Fibroblast of peridontal ligament (primary cell): ENCODE data around the gene ADARB1.

Source experiments
- DNase-seq: peaks from one replicate; pipeline ENCODE4 v3.0.0-alpha.2; 2010; ENCODE audit errors: extremely low read depth

Gene ADARB1

GRCh38 chr21:45264146-45264911 is 189.9 kb downstream of the ADARB1 start:
- no peak for DNase-seq

- no peak for DNase-seq
Observed at GRCh38 chr21:45264912-45265515, 190.6 kb downstream of the ADARB1 start.

- DNase-seq, result no peak
Observed at GRCh38 chr21:45265721-45266517, 191.5 kb downstream of the ADARB1 start.

- DNase-seq, result no peak
Observed at GRCh38 chr21:45266518-45267389, 192.4 kb downstream of the ADARB1 start.

GRCh38 chr21:45267390-45267760 is 193.0 kb downstream of the ADARB1 start:
- no peak for DNase-seq

- DNase-seq, result no peak
Observed at GRCh38 chr21:45269861-45270260, 195.5 kb downstream of the ADARB1 start.

- DNase-seq, result peak; percentile 15
Observed at GRCh38 chr21:45270306-45270821, 196.0 kb downstream of the ADARB1 start.
